ENCODE measurements around the gene WASF2. TPM values are rescaled to one million over a fixed set of nuclear protein-coding genes. Genes with fewer than 3 reads are reported as not detected.
"Not testable (repeated sequence)": the region's sequence is repeated elsewhere in the genome, so short reads cannot be mapped to it uniquely, and the experiment has no call there.

WASF2 gene
- total RNA-seq, 1 donor from 2014 or later: 156 TPM

DNA sequence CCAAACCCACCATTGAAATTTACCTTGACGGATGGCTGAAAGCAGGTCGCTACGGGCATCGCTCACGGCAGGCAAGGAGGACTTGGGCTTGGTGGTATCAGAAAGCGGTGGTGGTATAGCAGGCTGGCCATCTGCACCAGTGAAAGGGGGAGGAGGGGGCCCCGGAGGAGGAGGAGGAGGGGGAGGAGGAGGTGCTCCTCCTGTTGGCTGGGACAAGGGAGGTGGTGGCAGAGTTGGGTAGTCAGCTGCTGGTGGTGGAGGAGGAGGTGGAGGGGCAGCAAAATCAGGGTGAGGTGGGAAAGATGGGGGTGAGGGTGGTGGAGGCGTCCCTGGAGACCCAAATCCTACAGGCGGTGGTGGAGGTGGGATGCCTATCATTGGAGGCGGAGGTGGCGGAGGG lies 80.3 kb downstream of the WASF2 start:
- no peaks in the 10 kb centered on the region for H3K27me3 ChIP-seq
- no peak overlapping the region for H3K27ac ChIP-seq
- no peaks in the 10 kb centered on the region for H3K9me3 ChIP-seq
- peaks cover 87% of the 10 kb centered on the region for H3K36me3 ChIP-seq
- intact Hi-C loops (cut with DNase I): no loop called here
- no peak overlapping the region for H3K4me3 ChIP-seq
- peaks cover 19% of the 10 kb centered on the region for H3K4me1 ChIP-seq
- TF ChIP-seq, protein P1, sequence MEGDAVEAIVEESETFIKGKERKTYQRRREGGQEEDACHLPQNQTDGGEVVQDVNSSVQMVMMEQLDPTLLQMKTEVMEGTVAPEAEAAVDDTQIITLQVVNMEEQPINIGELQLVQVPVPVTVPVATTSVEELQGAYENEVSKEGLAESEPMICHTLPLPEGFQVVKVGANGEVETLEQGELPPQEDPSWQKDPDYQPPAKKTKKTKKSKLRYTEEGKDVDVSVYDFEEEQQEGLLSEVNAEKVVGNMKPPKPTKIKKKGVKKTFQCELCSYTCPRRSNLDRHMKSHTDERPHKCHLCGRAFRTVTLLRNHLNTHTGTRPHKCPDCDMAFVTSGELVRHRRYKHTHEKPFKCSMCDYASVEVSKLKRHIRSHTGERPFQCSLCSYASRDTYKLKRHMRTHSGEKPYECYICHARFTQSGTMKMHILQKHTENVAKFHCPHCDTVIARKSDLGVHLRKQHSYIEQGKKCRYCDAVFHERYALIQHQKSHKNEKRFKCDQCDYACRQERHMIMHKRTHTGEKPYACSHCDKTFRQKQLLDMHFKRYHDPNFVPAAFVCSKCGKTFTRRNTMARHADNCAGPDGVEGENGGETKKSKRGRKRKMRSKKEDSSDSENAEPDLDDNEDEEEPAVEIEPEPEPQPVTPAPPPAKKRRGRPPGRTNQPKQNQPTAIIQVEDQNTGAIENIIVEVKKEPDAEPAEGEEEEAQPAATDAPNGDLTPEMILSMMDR (IDR thresholded peaks at IDR 0.05): no peak
- ATAC-seq: no peak
- no peak for DNase-seq

GRCh38 chr1:27408151-27408550 lies 81.8 kb downstream of the WASF2 start:
- no peak for ATAC-seq
- Histone ChIP-seq H3K27ac (no peak overlapping the region), H3K36me3 (peaks cover 72% of the 10 kb centered on the region), H3K4me3 (no peak overlapping the region), H3K9me3 (no peaks in the 10 kb centered on the region), H3K4me1 (peaks cover 33% of the 10 kb centered on the region), H3K27me3 (no peaks in the 10 kb centered on the region)
- TF ChIP-seq, protein P1 (IDR thresholded peaks at IDR 0.05): no peak
- no peak for DNase-seq
- intact Hi-C loops (cut with DNase I): no loop called here

- H3K9me3 ChIP-seq; ATAC-seq; DNase-seq; H3K27ac ChIP-seq; intact Hi-C loops (cut with DNase I); H3K27me3 ChIP-seq; H3K4me3 ChIP-seq: not testable (repeated sequence)
- peaks cover 46% of the 10 kb centered on the region for H3K4me1 ChIP-seq
- peaks cover 58% of the 10 kb centered on the region for H3K36me3 ChIP-seq
Measured at GRCh38 chr1:27406791-27407190, 83.2 kb downstream of the WASF2 start.

- Histone ChIP-seq H3K4me1 (peaks cover 51% of the 10 kb centered on the region), H3K27ac (peak overlapping the region; percentile 75), H3K4me3 (no peak overlapping the region), H3K9me3 (no peaks in the 10 kb centered on the region), H3K27me3 (no peaks in the 10 kb centered on the region), H3K36me3 (peaks cover 54% of the 10 kb centered on the region)
- no peak for DNase-seq
- intact Hi-C loops (cut with DNase I): no loop called here
- ATAC-seq: no peak
- TF ChIP-seq, protein P1 (IDR thresholded peaks at IDR 0.05): no peak
Measured at GRCh38 chr1:27406362-27406680, 83.6 kb downstream of the WASF2 start.

- ATAC-seq; DNase-seq; H3K27me3 ChIP-seq; H3K9me3 ChIP-seq; H3K4me3 ChIP-seq; intact Hi-C loops (cut with DNase I): not testable (repeated sequence)
- H3K36me3 ChIP-seq: peaks cover 48% of the 10 kb centered on the region
- peak overlapping the region; percentile 75 for H3K27ac ChIP-seq
- H3K4me1 ChIP-seq: peaks cover 54% of the 10 kb centered on the region
Measured at GRCh38 chr1:27405598-27406361, 84.2 kb downstream of the WASF2 start.

GRCh38 chr1:27405074-27405473 lies 84.9 kb downstream of the WASF2 start:
- ATAC-seq: no peak
- DNase-seq: no peak
- no peaks in the 10 kb centered on the region for H3K9me3 ChIP-seq
- TF ChIP-seq, protein P1 (IDR thresholded peaks at IDR 0.05): no peak
- peaks cover 41% of the 10 kb centered on the region for H3K36me3 ChIP-seq
- H3K27ac ChIP-seq: peak overlapping the region; percentile 75
- intact Hi-C loops (cut with DNase I): no loop called here
- H3K4me1 ChIP-seq: peaks cover 54% of the 10 kb centered on the region
- H3K4me3 ChIP-seq: no peak overlapping the region
- no peaks in the 10 kb centered on the region for H3K27me3 ChIP-seq

DNA sequence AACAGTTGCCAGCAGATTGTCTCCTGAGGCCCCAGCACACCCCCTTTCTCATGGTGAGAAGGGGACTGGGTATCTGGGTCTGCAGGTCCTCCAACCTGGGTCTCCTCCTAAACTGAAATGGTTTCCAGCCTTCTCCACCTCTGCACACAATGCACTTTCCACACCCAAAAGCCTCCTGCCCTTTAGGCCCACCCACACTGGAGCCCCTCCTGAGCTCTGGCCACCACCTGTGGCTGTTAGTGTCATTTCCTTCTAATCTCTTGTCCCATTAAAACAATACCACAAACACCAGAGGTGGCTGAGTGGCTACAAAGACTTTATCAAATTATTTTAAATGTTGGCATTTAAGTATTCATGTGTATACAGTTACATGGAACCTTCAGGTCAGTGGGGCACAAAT lies 86.0 kb downstream of the WASF2 start:
- DNase-seq: no peak
- peaks cover 54% of the 10 kb centered on the region for H3K4me1 ChIP-seq
- no peak overlapping the region for H3K4me3 ChIP-seq
- H3K27ac ChIP-seq: peak overlapping the region; percentile 75
- ATAC-seq: no peak
- H3K9me3 ChIP-seq: no peaks in the 10 kb centered on the region
- H3K36me3 ChIP-seq: peaks cover 30% of the 10 kb centered on the region
- no peaks in the 10 kb centered on the region for H3K27me3 ChIP-seq
- TF ChIP-seq, protein P1 (IDR thresholded peaks at IDR 0.05): no peak
- intact Hi-C loops (cut with DNase I): no loop called here
